Medulla oblongata (tissue), 1 donor: ENCODE measurements around the gene FAM83B.
A peak's percentile ranks its signal among the peaks of the same experiment; 100 is the strongest.
"Not testable (repeated sequence)": the region's sequence is repeated elsewhere in the genome, so short reads cannot be mapped to it uniquely, and the experiment has no call there.

ENCODE experiments used
- DNase-seq: peaks from one replicate; pipeline ENCODE4 v3.0.0-alpha.2; 2015; ENCODE audit errors: extremely low spot score

Gene FAM83B

DNA sequence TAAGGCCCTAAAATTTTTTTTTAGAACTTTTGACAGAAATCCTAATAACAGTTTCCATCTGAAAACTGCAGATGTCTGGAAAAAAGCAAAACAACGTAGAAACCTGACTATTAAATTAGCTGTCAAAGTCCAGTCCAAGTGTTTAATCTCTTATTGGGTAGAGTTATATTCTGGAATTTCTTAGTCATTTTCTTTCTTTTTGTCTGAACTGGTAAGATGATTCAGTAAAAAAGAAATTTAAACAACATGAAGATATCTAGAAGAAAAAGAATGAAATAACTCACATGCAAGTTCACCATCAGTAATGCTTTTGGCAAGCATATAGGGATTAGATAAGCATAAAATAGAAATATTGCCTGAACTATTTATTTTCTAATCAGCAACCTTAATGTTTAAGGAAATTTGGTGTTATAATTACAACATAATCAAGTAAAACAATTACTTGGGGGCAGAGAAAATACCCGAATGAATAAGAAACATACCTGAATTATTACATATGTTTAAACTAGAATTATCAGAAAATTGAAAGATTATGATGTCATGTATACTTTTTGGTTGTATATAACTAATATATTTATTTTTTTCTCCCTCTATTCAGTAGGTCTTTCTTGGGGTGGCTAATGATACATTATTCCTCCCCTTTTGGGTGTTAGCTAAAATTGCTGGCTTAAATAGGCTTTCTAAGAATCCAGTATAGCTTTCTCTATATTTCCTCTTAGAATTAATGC is 51.1 kb downstream of the FAM83B start:
- no peak for DNase-seq

DNA sequence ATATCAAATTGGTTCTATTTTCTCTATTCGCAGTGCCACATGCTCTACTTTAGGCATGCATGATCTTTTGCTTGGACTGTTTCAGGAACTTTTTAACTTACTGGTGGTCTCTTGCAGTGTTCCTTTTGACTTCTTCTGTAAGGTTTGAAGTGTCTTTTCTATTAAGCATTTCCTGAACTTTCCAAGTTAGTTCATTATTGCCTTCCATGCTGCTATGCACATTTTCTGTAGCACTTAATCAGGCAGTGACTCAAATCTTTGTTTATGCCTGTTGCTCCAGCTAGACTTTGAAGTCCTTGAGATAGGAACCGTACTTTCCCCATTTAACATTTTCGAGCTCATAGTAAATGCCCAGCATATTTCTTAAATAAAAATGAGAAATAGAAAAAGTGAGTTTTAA is 52.2 kb downstream of the FAM83B start:
- DNase-seq, result no peak

GRCh38 chr6:54899442-54899841 is 52.9 kb downstream of the FAM83B start:
- no peak for DNase-seq

- no peak for DNase-seq
These were observed 53.4 kb downstream of the FAM83B start for GRCh38 chr6:54899986-54900385.

GRCh38 chr6:54900666-54901065 is 54.1 kb downstream of the FAM83B start:
- no peak for DNase-seq

GRCh38 chr6:54903884-54904283 is 57.3 kb downstream of the FAM83B start:
- no peak for DNase-seq

DNA sequence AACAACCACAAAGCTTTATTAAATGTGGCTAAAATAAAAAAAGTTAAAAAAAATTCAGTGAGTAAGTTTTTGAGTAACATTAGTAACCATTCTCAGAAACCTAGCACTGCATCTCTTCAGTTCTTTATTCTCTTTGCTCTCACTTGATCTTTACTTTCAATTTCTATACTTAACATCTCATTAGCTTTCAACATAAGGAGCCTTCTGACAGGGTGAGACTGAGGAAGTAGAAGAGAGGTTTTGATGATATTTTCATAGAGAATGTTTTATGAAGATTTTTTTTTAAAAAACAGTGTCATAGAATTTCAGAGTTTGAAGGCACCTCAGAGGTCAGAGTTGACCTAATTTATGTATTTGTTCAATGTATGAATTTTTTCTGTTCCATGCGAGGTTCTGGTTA is 60.8 kb downstream of the FAM83B start:
- DNase-seq, result no peak

- no peak for DNase-seq
These were observed 62.6 kb downstream of the FAM83B start for GRCh38 chr6:54909184-54909583.

- peak; percentile 25 for DNase-seq
These were observed 63.9 kb downstream of the FAM83B start for GRCh38 chr6:54910431-54910884.

GRCh38 chr6:54910921-54911320 is 64.3 kb downstream of the FAM83B start:
- no peak for DNase-seq

DNA sequence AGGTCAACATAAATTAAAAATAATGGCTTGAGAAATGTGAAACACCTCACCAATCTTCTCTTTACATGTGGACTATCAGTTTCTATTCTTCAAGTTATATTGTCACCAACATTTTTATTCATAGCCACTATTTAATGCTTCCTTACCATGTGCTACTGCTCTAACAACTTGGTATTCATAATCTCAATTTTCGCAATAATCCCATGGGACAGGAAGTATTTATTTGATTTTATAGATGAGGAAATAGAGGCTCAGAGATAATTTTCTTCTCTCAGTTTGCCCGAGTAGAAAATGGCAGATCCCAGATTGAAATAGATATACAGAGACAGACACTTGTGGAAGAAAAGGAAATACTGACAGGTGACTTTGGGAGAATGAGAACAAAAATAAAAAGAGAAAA is 66.6 kb downstream of the FAM83B start:
- DNase-seq, result no peak

DNA sequence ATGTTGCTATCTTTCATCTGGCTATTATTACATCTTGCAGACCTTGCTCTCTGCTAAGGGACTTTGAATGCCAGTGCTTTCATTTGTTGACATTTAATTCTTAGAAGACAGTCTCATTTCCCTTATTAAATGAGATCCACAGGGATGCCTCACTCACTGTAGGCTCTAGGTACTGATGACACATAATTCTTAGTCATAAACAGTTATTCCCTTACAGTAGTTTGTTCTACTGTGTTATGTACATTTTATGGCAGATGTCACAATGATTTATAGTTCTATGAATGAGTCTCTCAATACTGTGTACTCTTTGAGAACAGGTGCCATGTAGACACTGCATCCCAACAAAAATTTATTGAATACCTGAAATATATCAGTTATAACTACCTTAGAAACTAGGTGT is 70.3 kb downstream of the FAM83B start:
- no peak for DNase-seq

DNA sequence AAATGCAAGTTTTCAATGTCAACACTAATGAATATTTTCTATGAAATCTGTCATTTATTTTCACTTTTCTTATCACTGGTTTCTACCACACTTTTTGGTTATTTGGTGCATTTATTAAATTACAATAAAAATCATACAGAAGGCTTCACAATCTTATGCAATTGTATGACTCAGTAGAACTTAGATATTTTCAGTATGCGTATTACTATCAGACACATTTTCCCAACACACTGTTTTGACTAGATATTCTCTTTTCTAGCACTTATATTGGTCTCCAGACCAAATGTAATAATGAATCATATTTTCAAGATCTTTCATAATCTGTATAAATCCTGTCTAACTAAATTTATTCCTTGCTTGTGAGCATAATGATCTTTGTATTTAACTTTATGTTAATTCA is 74.1 kb downstream of the FAM83B start:
- DNase-seq, result no peak

DNA sequence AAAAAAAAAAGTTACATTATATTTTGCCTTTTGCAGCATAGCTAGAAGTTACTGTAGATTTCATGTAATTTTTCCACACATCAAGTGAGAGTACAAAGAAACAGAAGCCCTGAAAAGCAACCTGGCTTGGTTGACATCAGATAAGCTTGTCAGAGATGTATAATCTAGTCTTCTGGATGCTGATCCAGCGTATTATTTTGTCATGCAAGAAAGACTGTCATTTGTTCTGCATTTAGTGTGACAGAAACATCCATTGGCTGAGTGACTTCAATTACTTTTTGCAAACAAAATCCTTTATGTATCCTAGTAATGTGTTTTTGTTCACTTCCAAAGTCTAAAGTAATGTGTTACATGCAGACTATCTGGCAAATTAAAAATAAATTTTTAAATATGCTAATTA is 75.3 kb downstream of the FAM83B start:
- no peak for DNase-seq

- DNase-seq, result no peak
These were observed 82.8 kb downstream of the FAM83B start for GRCh38 chr6:54929245-54929909.

- DNase-seq, result no peak
These were observed 86.1 kb downstream of the FAM83B start for GRCh38 chr6:54932622-54933021.

DNA sequence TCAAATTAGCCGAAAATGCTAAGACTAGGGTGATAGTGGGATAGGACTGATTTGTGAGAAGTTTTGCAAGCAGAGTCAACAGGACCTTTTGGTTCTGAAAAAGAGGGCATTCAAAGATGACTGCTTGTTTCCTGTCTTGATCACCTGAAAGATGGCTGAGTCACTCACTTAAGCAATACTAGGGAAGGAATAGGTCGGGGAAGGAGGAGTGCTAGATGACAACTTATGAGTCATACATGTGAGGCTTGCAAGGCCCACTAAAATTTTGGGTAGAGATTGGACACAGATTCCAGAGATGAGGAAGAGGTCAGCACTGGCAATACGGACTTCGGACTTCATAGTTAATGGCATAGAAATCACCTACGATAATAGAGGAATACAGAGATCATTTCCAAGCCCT is 89.2 kb downstream of the FAM83B start:
- DNase-seq, result no peak

DNA sequence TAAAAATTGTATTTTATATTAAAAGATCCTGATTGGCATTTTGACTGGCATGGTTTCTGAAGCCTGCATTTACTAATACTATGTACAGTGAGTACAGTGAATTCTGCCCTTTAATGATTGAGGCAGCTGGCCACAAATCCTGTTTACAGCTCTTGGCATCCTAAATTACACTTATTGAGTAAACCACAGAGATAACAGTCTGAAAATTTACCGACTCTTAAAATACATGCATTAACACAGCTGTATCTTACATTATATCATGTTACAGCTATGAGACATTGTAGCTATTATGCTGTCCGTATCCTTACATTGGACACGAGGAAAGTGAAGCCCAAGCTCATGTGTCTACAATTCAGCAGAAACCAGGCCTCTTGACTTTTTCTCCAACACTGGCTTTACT is 90.8 kb downstream of the FAM83B start:
- no peak for DNase-seq

GRCh38 chr6:54957698-54958097 is 111.1 kb downstream of the FAM83B start:
- DNase-seq, result no peak

DNA sequence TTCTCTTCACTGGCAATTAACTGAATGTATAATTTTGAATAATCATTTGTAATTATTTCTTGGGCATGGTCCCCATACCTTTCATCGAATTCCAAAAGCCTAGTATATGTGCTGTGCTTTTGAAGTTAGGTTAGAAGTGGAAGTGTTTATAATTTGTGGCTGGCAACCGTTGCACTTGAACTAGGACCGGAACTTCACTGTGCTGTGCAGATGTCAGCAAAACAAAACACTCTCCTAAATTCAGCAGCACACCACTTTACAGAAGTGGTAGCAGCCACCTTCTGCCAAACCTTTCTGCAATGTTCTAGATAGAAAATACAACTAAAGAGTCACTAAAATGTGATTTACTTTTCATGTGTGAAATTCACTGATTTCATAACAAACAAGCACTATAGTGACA is 111.9 kb downstream of the FAM83B start:
- DNase-seq, result no peak

DNA sequence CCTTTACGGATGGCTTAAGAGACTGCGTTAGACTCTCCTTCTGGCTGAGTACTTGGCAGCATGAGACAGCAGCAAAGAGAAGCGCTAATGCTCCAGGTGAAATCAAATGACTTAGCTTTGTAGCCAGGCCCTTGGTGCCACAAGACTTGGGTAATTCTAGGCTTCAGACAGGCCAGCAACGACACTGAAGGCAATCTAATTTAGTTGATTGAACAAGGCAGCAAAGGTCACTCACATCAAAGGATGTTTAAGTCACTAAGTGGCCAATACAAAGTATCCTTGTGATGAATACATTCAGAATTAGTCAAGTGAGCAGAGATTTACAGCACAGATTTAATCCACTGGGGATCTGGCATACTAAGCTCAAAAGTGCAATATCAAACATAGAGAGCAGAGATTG is 113.2 kb downstream of the FAM83B start:
- no peak for DNase-seq

GRCh38 chr6:54961372-54961771 is 114.8 kb downstream of the FAM83B start:
- not testable (repeated sequence) for DNase-seq

DNA sequence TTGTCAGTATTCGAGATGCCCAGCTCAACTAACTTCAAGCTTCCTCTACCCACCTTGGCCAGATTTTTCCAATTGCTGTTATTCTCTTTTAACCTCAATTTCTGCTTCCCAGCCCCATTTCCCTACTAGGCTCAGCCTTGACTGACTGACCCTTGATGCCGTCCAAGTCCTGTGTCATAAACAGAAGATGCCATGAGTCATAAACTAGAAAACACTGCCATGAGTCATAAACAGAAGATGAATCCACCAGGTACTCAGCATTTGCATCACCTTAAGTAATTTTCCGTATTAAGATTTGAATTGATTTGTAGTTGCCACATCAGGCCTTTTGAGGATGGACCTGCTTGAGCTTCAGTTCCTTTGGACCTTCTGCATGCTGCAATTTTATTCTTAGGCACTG is 123.8 kb downstream of the FAM83B start:
- DNase-seq, result no peak

GRCh38 chr6:54971825-54972224 is 125.3 kb downstream of the FAM83B start:
- no peak for DNase-seq
